Bronchial epithelial cell (primary cell): ENCODE data around the gene SLC25A22. TPM values are rescaled to one million over a fixed set of nuclear protein-coding genes. Genes with fewer than 3 reads are reported as not detected.
A peak's percentile ranks its signal among the peaks of the same experiment; 100 is the strongest.

Experiments used
- DNase-seq: peaks from one replicate; pipeline ENCODE4 v3.0.0-alpha.2; 2010; ENCODE audit warnings: low read depth
- FAIRE-seq: peaks from 2 replicates; lab custom pipeline; 2011; peaks lifted over from hg19 to GRCh38; lab: Jason Lieb, UNC
- H3K27me3 ChIP-seq: 2 replicates; pipeline ENCODE4 v1.5.1; 2011; ENCODE audit warnings: low read length; ENCODE audit not compliant: control insufficient read depth, insufficient read depth
- H3K36me3 ChIP-seq: 2 replicates; pipeline ENCODE4 v1.5.1; 2011; ENCODE audit warnings: low read length; ENCODE audit not compliant: control insufficient read depth, insufficient read depth
- H3K4me3 ChIP-seq: 2 replicates; pipeline ENCODE4 v1.5.1; 2011; ENCODE audit warnings: mild to moderate bottlenecking, low read depth, low read length, control low read depth
- CTCF ChIP-seq: IDR thresholded peaks from 2 replicates; pipeline ENCODE4 v1.5.1; 2011; ENCODE audit warnings: mild to moderate bottlenecking, moderate library complexity, low read length, control low read depth, inconsistent platforms; ENCODE audit not compliant: insufficient read depth, severe bottlenecking
- total RNA-seq: library from RNA; depleted of rRNA; stranded (reverse); fragments of >200 nt; gene quantifications from 2 replicates; pipeline ENCODE4 v1.2.1, GENCODE V29; 2014

SLC25A22 gene
- total RNA-seq, result 4.4 and 5.3 TPM in 2 replicates

- peak within 1 kb of the TSS; percentile 97 for H3K4me3 ChIP-seq
- H3K27me3 ChIP-seq, result no peaks in the 10 kb centered on the region
- FAIRE-seq (no peak), DNase-seq (peak; percentile 55)
- peaks cover 27% of the 10 kb centered on the region for H3K36me3 ChIP-seq
- peak; percentile 72 for TF ChIP-seq CTCF
Measured at GRCh38 chr11:798093-798713, at the start of gene SLC25A22. Gene SLC25A22, minus strand, starts transcription at chr11:798281. Its CDS starts 3,275 bp downstream, at chr11:795006.

GRCh38 chr11:847876-848275 lies 49.8 kb upstream of the SLC25A22 start:
- FAIRE-seq, result no peak
- no peak for DNase-seq
- TF ChIP-seq CTCF, result no peak
- Histone ChIP-seq H3K27me3 (no peaks in the 10 kb centered on the region), H3K4me3 (no peak overlapping the region), H3K36me3 (no peaks in the 10 kb centered on the region)

GRCh38 chr11:846496-847098 lies 48.5 kb upstream of the SLC25A22 start:
- FAIRE-seq (peak; percentile 90), DNase-seq (peak; percentile 87)
- no peak overlapping the region for H3K4me3 ChIP-seq

GRCh38 chr11:845872-846495 lies 47.9 kb upstream of the SLC25A22 start:
- DNase-seq (no peak), FAIRE-seq (no peak)
- TF ChIP-seq CTCF, result no peak
- no peak overlapping the region for H3K4me3 ChIP-seq
- H3K36me3 ChIP-seq, result peaks cover 3% of the 10 kb centered on the region
- no peaks in the 10 kb centered on the region for H3K27me3 ChIP-seq

More at GRCh38 chr11:846496-847098, 48.5 kb upstream of the SLC25A22 start:
- H3K27me3 ChIP-seq, result no peaks in the 10 kb centered on the region
- H3K36me3 ChIP-seq, result no peaks in the 10 kb centered on the region
- no peak for TF ChIP-seq CTCF

- Histone ChIP-seq H3K36me3 (peaks cover 11% of the 10 kb centered on the region), H3K27me3 (no peaks in the 10 kb centered on the region), H3K4me3 (peak overlapping the region; percentile 4)
- peak; percentile 72 for FAIRE-seq
- no peak for TF ChIP-seq CTCF
- DNase-seq, result no peak
Measured at GRCh38 chr11:844693-845644, 46.9 kb upstream of the SLC25A22 start.
